AG04449 (cell line): ENCODE results near the gene ACE.

ENCODE experiments used
- CTCF ChIA-PET: fragments of 350-600 bp; formaldehyde crosslinking; extraction: SDS; loops from one replicate; lab custom pipeline; 2021; ENCODE audit warnings: antibody characterized with exemption; lab: Yijun Ruan, JAX
- POLR2A ChIA-PET: fragments of 400-600, 350-600 bp; formaldehyde crosslinking; extraction: SDS; loops from one replicate; lab custom pipeline; 2020; ENCODE audit warnings: antibody characterized with exemption, inconsistent platforms; lab: Yijun Ruan, JAX
- DNase-seq: peaks from one replicate; pipeline ENCODE4 v3.0.0-alpha.2; 2010; ENCODE audit warnings: low read depth, low spot score
- H3K4me3 ChIP-seq: 2 replicates; pipeline ENCODE4 v1.5.1; 2011; ENCODE audit warnings: low read depth, mild to moderate bottlenecking, control low read depth, low read length
- TF ChIP-seq, protein P1 (sequence below): IDR thresholded peaks from one replicate; pipeline ENCODE4 v1.5.1; 2011; ENCODE audit warnings: mild to moderate bottlenecking, moderate library complexity, low read length, control low read depth, inconsistent platforms; ENCODE audit not compliant: insufficient read depth; ENCODE audit errors: missing control alignments

The ACE gene

DNA sequence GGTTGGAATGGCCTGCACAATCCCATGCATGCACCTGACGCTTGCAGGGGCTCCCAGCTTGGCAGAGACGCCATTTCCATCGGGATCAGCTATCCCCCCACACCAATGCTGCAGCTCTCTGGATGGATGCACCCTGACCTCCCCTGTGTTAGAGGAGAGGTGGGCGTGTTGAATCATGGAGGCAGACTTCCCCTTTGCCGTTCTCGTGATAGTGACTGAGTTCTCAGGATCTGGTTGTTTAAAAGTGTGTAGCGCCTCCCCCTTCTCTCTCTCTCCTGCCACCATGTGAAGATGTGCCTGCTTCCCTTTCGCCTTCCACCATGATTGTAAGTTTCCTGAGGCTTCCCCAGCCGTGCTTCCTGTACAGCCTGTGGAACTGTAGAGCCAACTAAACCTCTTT is 28.5 kb downstream of the ACE start:
- ChIA-PET POLR2A (no interaction called here), CTCF (no interaction called here)
- DNase-seq = no peak
- TF ChIP-seq, protein P1, sequence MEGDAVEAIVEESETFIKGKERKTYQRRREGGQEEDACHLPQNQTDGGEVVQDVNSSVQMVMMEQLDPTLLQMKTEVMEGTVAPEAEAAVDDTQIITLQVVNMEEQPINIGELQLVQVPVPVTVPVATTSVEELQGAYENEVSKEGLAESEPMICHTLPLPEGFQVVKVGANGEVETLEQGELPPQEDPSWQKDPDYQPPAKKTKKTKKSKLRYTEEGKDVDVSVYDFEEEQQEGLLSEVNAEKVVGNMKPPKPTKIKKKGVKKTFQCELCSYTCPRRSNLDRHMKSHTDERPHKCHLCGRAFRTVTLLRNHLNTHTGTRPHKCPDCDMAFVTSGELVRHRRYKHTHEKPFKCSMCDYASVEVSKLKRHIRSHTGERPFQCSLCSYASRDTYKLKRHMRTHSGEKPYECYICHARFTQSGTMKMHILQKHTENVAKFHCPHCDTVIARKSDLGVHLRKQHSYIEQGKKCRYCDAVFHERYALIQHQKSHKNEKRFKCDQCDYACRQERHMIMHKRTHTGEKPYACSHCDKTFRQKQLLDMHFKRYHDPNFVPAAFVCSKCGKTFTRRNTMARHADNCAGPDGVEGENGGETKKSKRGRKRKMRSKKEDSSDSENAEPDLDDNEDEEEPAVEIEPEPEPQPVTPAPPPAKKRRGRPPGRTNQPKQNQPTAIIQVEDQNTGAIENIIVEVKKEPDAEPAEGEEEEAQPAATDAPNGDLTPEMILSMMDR = no peak
- H3K4me3 ChIP-seq = no peak overlapping the region

DNA sequence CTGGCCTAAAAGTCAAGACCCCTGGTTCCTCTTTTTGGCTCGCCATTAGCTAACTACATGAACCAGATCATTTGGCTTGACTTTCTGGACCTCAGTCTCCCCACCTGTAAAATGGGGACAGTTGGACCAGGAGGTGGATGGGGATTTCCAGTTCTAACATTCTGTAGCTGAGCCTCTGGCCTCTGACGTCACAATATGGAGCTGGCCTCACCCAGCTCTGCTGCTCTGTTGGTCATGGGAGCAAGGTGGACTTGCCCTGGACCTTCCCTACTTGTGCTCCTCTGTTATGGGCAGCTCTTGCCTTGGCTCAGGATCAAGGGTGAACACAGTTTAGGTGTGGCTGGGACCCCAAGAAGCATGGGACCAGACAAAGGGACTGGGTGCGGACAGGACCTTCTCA is 29.8 kb downstream of the ACE start:
- POLR2A ChIA-PET = no interaction called here
- no peak overlapping the region for H3K4me3 ChIP-seq
- CTCF ChIA-PET = interaction anchor here (1.8 kb wide), 1 partner anchor 9 kb away, joined by 4 read pairs; no protein-coding TSS in a partner anchor
- TF ChIP-seq, protein P1 = no peak
- no peak for DNase-seq

DNA sequence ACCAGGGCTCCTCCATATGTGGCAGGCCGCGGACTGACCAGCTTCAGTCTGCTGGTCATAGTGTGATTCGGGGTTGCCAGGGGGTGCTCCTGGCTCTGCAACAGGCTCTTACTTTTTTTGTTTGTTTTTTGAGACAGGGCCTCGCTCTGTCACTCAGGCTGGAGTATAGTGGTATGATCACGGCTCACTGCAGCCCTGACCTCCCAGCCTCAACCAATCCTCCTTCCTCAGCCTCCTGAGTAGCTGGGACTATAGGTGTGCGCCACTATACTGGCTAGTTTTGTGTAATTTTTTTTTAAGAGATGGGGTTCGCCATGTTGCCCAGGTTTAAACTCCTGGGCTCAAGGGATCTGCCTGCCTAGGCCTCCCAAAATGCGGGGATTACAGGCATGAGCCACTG is 34.5 kb downstream of the ACE start:
- CTCF ChIA-PET = no interaction called here

DNA sequence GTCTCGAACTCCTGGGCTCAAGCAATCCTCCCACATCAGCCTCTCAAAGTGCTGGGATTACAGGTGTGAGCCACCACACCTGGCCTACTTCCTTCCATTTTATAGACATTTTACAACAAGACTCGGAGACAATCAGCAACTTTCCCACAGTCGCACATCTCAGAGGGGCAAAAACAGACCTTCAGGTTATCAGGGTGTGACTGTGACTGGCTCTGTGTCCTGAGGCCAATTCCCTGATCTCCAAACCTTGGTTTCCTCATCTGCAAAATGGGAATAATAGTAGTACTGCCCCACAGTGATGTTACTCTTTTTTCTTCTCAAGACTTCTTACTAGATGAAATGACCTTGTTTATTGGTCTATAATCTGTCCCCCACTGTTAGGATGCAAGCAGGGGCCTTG is 35.5 kb downstream of the ACE start:
- ChIA-PET CTCF (no interaction called here), POLR2A (no interaction called here)
- DNase-seq = no peak
- TF ChIP-seq, protein P1 = no peak
- no peak overlapping the region for H3K4me3 ChIP-seq

More for the DNA sequence above, 34.5 kb downstream of the ACE start:
- POLR2A ChIA-PET = no interaction called here
- H3K4me3 ChIP-seq = no peak overlapping the region
- TF ChIP-seq, protein P1 = no peak
- DNase-seq = no peak

DNA sequence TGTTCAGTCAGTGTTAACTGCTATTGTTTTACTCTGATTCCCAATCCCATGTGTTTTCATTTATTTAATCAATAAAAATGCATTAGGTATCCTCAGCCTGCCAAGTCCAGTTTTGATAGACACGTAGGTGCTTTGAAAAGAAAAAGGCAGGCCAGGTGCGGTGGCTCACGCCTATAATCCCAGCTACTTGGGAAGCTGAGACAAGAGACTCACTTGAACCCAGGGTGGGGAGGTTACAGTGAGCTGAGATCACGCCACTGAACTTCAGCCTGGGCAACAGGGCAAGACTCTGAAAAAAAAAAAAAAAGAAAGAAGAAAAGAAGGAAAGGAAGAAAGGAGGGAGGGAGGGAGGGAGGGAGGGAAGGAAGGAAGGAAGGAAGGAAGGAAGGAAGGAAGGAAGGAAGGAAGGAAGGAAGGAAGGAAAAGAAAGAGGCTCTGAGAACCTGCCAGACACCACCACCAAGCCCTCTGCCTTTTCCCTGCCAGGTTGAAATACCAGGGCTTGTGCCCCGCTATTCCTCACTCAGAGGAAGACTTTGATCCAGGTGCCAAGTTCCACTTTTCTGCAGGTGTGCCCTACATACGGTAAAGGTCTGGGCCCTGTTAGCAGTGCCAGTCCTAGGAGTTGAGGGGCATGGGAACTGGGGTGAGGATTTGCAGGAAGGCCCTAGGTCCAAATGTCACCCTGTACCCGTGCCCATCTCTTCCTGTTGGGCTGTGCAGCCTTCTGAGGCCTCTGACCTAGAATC is 36.2 kb downstream of the ACE start:
- POLR2A ChIA-PET = no interaction called here
- DNase-seq = no peak
- TF ChIP-seq, protein P1 = no peak
- CTCF ChIA-PET = no interaction called here
- H3K4me3 ChIP-seq = no peak overlapping the region

DNA sequence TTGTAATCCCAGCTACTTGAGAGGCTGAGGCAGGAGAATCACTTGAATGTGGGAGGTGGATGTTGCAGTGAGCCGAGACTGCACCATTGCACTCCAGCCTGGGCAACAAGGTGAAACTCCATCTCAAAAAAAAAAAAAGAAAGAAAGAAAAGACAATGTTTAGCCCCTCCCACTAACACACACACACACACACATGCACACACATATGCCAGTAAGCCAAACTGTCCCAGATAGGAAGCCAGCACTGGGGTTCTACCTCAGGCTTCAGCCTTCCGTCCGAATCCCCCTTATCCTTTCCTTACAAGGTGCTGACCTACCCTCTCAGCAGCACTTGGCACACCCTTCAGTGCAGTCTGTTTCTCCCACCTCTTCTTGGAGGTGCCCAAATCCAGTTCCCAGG is 37.6 kb downstream of the ACE start:
- TF ChIP-seq, protein P1 = no peak
- POLR2A ChIA-PET = no interaction called here
- DNase-seq = no peak
- CTCF ChIA-PET = no interaction called here
- no peak overlapping the region for H3K4me3 ChIP-seq
